ENCODE data around the gene ARL5A.
"Not testable (repeated sequence)": the region's sequence is repeated elsewhere in the genome, so short reads cannot be mapped to it uniquely, and the experiment has no call there.

Gene ARL5A

DNA sequence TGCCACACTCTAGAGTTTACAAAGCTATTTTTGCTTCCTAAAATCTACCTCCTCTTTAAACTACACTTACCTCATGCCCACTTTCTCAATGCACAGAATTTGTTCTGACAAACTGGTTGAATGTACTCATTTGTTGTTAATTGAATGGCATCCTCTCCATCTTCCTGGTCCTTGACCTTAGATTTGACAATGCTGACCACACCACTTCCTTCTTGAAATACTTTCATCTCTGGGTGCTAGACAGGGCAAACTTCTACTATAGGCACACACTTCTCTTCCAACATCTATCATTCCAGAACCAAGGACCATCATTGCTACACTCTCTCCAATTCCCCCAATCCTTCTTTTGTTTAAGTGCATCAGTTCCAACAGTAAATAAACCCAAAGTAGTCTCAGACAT is 22.3 kb downstream of the ARL5A start:
- DNase-seq: no peak

DNA sequence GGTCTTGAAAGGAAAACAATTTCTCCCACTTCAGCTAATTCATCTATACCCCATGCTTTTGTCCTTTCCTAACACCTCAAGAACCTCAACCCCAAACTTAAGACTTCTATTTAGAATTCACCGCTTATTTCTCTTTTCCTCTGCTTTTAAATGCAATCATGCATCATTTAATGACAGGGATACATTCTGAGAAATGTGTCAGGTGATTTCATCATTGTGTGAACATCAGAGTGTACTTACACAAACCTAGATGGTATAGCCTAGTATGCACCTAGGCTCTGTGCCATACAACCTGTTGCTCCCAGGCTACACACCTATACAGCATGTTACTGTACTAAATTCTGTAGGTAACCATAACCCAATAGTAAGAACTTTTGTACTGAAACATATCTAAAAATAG is 22.9 kb downstream of the ARL5A start:
- intact Hi-C loops (cut with DNase I): no loop called here

More for the DNA sequence above, 22.3 kb downstream of the ARL5A start:
- intact Hi-C loops (cut with DNase I): no loop called here

DNA sequence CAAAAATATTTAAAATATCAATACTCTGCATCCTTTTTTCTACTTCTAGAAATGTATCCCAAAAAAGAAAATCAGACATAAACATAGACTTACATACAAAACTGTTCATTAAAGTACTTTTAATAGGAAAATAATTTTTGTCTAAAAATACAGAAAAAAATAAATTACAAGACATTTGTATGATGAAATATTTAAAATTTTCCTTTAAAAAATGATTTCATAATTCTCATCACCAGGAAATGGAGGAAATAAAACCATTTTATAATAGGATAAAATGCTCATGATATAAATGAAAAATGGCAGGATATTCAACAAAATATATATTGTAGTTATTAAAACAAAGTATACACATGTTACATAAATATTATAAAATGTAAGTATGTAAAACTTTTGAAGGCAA is 24.4 kb downstream of the ARL5A start:
- intact Hi-C loops (cut with DNase I): no loop called here
- no peak for DNase-seq

More for the DNA sequence above, 22.9 kb downstream of the ARL5A start:
- DNase-seq: no peak

DNA sequence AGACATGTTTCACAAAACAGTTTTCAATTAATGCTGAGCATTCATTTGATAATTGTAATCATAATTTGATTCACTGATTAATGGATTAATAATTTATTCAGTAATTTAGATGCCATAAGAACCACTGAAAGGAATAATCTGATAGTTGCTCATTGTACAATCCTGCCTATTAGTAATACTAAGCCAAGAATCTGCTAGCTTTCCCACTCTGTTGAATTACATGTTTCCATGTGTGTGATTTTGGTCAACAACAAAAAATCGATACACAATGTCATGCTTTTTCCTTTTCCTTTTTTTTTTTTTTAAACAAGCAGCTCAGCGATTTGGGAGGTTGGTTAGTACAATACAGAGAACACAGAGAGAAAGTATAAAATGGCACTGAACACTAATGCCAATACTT is 25.9 kb downstream of the ARL5A start:
- intact Hi-C loops (cut with DNase I): no loop called here
- DNase-seq: no peak

GRCh38 chr2:151799886-151800292 is 28.3 kb downstream of the ARL5A start:
- no peak for DNase-seq
- intact Hi-C loops (cut with DNase I): no loop called here

DNA sequence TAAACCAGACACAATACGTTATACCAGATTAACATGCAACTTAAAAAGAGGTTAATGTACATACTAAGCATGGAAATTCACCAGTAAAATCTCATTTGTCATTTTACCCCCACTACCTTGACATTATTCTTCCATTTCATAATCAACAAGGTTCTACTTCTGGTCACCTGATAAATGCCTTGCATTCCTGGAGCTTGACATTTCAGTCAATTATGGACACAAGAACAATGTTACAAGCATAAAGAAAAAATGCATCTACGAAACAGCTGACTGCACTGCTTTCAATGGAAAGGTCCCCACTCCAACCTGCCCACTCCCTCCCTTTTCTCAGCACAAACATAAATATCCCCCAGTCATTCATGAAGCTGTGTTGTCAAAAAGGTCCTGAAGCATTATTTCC is 31.4 kb downstream of the ARL5A start:
- intact Hi-C loops (cut with DNase I): no loop called here
- no peak for DNase-seq

GRCh38 chr2:151795646-151796240 is 32.5 kb downstream of the ARL5A start:
- no peak for DNase-seq
- intact Hi-C loops (cut with DNase I): no loop called here

- DNase-seq; intact Hi-C loops (cut with DNase I): not testable (repeated sequence)
Measured at GRCh38 chr2:151794422-151794821, 33.8 kb downstream of the ARL5A start.

DNA sequence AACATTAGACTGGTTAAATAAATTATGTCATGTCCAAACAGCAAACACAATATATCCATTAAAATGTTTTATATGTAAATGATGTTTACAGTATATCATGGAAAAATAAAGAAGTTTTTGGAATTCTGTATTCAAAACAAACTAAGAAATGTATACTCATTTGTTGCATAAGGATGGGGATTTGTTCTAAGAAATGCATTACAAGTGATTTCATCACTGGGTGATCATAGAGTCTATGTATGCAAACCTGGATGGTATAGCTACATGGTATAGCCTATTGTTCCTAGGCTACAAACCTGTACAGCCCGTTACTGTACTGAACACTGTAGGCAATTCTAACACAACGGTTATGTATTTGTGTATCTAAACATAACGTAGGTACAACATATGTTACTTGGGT is 35.1 kb downstream of the ARL5A start:
- no peak for DNase-seq
- intact Hi-C loops (cut with DNase I): no loop called here

DNA sequence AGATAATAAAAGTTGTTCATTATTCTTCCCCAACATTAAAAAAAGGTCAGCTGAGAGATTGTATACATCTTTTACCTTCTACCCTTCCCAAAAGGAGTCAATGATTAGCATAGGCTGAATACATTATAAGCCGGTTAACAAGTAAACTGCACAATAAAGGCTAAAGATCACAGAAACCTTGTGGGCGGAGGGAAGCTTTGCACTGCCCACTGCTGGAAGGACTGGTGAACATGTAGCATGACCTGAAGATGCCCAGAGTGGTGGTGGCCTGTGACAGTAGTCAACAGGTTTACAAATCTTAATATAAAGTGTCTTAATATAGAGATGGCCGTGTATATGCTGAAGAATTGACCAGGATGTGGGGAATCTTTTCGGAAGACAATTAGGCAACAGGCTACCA is 35.6 kb downstream of the ARL5A start:
- DNase-seq: no peak
- intact Hi-C loops (cut with DNase I): no loop called here

- DNase-seq: no peak
- intact Hi-C loops (cut with DNase I): no loop called here
Measured at GRCh38 chr2:151791545-151791944, 36.7 kb downstream of the ARL5A start.

DNA sequence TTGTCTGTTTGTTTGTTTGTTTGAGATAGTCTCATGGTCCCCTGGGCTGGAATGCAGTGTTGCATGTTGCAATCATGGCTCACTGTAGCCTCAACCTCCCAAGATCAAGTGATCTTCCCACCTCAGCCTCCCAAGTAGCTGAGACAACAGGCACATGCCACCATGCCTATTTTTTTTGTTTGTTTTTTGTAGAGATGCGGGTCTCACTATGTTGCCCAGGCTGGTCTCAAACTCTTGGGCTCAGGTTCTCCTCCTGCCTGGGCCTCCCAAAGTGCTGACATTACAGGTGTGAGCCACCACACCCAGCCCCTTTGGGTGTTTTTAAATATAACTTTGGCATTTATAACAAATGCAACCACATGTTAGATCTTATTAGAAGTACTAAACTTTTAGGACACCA is 37.5 kb downstream of the ARL5A start:
- intact Hi-C loops (cut with DNase I): no loop called here
- no peak for DNase-seq

- intact Hi-C loops (cut with DNase I): no loop called here
- no peak for DNase-seq
Measured at GRCh38 chr2:151789055-151789834, 39.0 kb downstream of the ARL5A start.

GRCh38 chr2:151786483-151786882 is 41.7 kb downstream of the ARL5A start:
- DNase-seq: no peak
- intact Hi-C loops (cut with DNase I): no loop called here

- DNase-seq: no peak
- intact Hi-C loops (cut with DNase I): no loop called here
Measured at GRCh38 chr2:151786077-151786476, 42.1 kb downstream of the ARL5A start.

DNA sequence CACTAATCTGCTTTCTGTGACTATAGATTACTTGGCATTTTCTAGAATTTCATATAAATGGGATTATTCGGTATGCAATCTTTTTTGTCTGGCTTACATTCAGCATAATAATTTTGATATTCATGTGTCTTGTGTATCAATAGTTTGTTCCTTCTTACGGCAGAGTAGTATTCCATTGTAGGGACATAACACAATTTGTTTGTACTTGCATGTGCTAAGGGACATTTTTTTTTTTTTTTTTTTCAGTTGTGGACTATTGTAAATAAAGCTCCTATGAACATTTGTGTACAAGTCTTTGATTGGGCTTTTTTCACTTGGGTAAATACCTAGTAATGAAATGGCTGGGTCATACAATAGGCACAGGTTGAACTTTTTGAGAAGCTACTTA is 45.1 kb downstream of the ARL5A start:
- intact Hi-C loops (cut with DNase I): no loop called here
- no peak for DNase-seq

DNA sequence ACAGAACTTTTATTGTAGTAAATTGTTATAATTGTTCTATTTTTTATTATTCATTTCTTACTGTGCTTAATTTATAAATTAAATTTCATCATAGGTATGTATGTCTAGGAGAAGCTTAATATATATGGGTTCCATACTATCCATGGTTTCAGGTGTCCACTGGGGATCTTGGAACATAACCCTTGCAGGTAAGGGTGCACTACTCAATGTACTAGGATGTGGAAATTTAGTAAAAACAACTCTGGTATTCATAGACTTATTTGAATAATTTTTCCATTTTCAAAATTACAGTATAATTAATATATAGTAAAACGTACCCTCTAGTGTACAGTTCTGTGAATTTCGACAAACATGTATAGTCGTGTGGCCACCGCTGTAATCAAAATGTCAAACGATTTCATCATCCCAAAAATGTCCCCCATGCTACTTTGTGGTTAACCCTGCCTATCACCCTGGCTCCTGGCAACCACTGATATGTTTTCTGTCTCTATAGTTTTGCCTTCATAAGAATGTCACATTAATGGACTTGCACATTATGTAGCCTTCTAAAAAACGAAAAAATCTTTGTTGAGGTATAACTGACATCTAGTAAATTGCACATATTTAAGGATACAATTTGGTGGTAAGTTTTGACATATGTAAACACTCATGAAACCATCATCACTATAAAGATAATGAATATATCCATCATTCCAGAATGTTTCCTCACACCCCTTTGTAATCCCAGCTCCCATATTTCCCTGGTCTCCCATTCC is 45.7 kb downstream of the ARL5A start:
- intact Hi-C loops (cut with DNase I): no loop called here
- no peak for DNase-seq

DNA sequence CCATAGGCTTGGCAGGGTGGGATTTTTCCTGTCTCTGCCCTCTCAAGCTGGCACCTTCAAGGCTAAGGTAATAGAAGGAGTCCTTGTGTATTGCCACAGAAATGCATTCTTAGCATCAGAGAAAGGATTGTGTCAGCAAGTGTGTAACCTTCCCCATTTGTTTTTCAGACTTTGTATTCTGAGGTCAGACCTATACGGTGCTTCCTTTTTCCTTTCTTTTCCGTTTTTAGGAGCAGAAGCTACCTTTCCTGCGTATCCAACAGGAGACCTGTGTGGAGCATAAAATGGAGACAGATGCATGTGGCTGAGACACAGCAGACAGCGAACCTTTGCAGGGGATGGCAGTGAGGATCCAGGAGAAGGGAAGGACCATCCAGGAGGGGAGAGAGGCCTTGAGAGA is 46.6 kb downstream of the ARL5A start:
- intact Hi-C loops (cut with DNase I): no loop called here
- no peak for DNase-seq

DNA sequence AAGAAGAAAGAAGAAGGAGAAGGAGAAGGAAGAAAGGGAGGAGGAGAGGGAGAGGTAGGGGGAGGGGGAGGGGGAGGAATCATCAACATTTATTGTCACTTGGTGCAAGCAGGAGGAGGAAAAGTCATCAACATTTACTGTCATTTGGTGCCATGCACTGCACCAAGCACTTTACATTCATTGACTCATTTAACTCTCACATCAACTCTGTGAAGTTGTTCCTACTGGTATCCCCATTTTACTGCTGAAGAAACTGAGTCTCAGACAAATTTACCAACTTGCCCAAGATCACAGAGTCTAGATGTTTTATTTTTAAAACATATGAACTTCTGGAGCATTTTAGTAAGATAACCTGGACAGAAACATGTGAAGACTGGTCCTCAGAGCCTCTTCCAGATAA is 47.3 kb downstream of the ARL5A start:
- DNase-seq: no peak
- intact Hi-C loops (cut with DNase I): no loop called here

GRCh38 chr2:151777935-151778334 is 50.3 kb downstream of the ARL5A start:
- intact Hi-C loops (cut with DNase I): no loop called here
- no peak for DNase-seq
